Stimulated activated CD8-positive, alpha-beta memory T cell treated with anti-CD3 and anti-CD28 coated beads, Interleukin-7, amount 100 ng/mL, for 24 hours (primary cell): ENCODE results near the gene IFT172.
A peak's percentile ranks its signal among the peaks of the same experiment; 100 is the strongest.
"Not testable (repeated sequence)": the region's sequence is repeated elsewhere in the genome, so short reads cannot be mapped to it uniquely, and the experiment has no call there.

Source experiments
- DNase-seq: peaks from one replicate; pipeline ENCODE4 v3.0.0-alpha.2; 2020; ENCODE audit warnings: low read depth

IFT172 gene

DNA sequence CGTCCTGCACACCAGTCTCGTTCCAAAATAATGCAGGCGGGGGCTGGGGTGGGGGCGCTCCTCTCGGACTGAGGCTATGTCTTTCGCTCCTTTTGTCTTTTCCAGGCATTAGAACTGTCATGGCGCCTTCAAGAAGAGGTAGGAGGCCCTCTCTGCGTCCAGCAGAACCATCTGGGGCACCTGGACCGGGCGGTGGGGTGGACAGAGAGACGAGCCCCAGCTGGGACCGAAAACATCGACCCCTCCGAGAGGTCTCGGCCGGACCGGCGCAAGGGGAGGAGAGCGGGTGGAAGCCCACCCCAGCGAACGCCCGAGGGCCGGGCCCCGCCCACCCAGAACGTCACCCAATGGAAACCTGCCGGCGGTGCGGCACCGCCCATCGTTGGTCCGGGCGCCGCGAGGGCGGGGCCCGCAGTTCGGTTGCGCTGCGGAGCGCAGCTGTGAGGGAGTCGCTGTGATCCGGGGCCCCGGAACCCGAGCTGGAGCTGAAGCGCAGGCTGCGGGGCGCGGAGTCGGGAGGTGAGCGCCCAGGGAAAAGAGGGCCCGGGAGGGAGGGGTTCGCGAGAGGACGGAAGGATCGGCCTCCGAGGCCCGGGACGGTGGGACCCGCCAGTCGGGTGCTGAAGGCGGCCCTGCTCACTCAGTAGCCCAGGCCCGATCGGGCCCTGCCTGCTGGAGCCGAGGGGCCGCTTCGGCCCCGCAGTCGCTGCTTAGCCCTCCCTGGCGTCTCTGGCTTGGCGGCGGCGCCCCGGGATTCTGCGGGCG, 61.1 kb downstream of the IFT172 start, which contains the start of gene NRBP1:
Gene NRBP1 (plus strand): TSS at position 419 of the 765 bp plus-strand sequence. CDS start 4,643 bp downstream, outside the sequence.
- peak; percentile 83 for DNase-seq

GRCh38 chr2:27427863-27428212, 61.7 kb downstream of the IFT172 start:
- DNase-seq = no peak

DNA sequence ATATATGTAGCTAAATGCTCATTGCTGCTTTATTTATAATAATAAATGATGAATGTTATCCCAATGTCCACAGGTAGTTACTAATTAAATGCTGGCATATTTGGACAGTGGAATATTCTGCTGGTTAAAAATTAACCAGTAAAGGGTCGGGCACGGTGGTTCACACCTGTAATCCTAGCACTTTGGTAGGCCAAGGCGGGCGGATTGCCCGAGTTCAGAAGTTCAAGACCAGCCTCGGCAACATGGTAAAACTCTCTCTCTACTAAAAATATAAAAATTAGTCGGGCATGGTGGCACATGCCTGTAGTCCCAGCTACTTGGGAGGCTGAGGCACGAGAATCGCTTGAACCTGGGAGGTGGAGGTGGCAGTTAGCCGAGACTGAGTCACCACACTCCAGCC, 64.5 kb downstream of the IFT172 start:
- not testable (repeated sequence) for DNase-seq

DNA sequence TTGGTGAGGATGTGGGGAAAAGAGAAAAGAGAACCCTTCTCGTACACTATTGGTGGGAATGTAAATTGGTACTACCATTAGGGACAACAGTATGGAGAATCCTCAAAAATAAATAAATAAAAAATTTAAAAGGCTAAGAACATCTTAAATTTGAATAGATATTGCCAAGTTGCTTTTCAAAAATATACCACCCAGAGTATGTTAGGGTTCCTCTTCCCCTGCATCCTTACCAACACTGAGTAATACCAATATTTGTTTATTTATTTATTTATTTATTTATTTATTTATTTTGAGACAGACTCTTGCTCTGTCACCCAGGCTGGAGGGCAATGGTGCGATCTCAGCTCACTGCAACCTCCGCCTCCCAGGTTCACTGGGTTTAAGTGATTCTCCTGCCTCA, 66.6 kb downstream of the IFT172 start:
- no peak for DNase-seq

DNA sequence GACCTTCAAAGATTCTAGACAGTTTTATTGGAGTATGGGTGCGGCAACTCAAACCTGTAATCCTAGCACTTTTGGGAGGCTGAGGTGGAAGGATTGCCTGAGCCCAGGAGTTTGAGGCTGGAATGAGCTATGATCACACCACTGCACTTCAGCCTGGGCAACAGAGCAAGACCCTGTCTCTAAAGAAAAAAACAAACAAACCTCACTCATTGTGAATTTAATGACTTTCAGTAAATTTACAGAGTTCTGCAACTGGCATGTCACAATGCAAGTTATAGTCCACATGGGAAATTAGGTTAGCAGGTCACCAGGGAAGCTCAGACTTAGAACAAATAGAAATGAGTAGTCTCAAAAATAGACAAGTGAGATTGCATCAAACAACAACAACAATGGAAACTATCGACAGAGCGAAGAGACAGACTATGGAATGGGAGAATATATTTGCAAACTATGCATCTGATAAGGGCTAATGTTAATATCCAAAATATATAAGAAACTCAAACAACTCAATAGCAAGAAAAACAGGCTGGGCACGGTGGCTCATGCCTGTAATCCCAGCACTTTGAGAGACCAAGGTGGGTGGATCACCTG, 67.8 kb downstream of the IFT172 start:
- no peak for DNase-seq

DNA sequence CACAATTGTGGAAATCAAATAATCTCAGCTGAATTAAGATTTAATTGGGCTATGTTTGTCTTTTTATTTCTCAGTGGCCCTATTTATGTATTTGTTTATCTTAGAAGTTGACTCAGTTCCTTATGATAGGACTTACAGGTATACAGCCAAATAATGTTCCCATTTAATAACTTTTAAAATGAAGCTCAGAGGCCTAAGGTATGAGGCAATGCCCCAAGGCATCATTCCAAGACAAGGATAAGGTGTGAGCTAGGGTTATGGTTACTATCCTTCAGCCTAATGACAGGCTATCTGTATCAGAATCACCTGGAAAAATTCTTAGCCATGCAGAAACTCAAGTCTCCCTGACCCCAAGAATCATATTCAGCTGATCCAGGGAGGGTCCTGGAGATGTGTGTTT, 68.5 kb downstream of the IFT172 start:
- no peak for DNase-seq

DNA sequence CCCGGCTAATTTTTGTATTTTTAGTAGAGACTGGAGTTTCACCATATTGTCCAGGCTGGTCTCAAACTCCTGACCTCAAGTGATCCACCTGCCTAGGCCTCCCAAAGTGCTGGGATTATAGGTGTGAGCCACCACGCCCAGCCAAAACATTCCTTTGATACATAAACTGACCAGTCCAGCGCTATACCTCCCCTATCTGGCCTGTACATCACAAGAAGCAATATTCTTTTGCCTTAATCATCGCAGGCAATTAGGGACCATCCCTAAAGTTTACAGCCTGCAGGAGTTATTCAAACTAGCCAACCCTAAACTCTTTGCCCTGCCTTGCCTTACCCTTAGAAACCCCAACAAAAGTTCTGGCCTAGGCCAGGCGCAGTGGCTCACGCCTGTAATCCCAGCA, 73.4 kb downstream of the IFT172 start:
- no peak for DNase-seq

DNA sequence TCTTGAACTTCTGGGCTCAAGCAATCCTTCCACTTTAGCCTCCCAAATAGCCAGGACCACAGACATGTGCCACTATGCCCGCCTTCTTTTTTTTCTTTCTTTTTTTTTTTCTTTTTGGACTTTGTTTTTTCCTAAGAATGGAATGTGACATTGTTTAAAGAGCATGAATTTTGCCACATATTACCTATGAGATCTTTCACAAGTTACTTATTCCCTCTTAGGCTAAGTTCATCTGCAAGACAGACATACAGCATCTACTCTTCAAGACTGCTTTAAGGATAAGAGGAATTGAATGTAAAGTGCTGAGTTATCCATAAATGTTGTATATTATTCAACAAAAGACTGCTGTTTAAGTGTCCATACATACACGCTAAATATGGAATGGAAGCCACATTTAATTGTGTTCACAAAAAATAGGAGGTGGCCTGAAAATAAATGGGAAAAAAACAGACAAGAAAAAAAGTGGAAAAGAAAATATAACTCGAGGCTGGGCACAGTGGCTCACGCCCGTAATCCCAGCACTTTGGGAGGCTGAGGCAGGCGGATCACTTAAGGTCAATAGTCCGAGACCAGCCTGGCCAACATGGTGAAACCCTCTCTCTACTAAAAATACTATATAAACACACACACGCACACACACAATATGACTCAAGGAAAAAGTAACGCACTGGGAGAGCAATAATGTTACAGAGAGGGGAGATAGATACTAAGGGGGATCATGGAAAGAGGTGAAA, 77.0 kb downstream of the IFT172 start:
- DNase-seq = no peak

DNA sequence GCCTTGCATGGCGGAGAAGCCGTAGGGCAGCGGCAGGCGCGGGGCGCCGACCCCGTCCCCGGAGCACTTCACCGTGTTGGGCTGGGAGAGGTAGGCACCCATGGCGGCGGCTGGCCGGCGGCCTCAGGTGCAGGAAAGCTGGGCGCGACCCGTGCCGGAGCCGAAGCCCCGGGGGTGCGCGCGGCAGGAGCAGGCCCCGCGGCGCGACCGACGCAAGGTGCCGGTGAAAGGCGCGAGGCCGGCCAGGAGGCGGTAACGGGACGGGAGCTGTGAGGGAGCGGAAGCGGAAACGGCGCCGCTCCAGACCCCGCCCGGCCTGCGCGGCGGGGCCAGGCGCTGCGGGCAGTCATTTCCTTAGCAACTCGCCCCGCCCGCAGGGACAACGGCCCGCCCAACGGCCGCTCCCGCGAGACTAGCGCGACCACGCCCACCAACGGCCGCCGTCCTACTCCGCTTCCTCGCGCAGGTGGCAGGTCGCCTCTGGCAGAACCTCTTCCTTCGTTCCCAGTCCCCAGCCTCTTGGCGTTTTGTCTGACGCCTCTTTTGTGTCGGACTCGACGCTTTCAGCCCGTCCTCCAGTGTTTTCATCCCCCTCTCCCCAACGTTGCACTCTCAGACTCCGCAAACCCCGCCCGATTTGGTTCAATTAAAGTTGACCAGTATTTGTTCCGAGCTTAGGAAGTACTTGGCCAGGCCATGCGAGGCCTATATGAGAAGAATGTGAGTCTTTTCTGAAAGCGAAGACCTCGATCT, 80.0 kb downstream of the IFT172 start, which contains the start of gene PPM1G:
Gene PPM1G (minus strand): TSS at position 271 of the 753 bp plus-strand sequence. CDS start 169 bp downstream, at position 102.
- DNase-seq = peak; percentile 88

DNA sequence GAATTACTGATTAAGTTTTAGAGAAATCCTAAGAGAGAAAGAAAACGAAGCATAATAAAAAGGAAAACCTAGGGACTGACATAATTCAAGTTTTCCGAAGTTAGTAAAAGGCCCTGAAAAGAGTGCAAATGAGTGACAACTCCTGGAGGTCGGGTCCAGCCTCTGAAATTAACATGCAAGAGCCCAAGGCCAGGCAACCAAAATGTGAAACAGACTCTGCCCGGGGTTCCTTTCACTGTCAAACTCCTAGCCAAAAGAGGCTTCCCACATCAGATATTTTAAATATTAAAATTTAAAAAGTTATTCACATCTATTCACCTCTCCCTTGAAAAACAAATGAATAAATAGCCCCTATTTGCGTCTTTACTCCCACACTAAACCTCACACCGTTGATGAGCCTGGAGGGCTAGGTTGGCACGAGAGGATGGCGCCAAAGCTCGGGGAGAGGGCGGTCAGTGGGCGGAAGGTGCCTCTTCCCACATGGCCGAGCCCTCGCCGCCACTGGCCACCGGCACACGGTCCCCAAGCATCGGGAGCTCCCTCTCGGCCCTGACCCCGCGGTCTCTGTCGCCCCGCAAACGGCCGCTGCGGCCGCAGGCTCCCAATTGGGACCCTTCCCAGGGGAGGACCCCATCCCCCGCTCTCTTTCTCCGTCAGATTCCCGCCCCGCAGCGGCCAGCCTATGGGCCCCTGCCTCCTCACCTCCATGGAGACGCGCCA, 80.8 kb downstream of the IFT172 start:
- DNase-seq = no peak

DNA sequence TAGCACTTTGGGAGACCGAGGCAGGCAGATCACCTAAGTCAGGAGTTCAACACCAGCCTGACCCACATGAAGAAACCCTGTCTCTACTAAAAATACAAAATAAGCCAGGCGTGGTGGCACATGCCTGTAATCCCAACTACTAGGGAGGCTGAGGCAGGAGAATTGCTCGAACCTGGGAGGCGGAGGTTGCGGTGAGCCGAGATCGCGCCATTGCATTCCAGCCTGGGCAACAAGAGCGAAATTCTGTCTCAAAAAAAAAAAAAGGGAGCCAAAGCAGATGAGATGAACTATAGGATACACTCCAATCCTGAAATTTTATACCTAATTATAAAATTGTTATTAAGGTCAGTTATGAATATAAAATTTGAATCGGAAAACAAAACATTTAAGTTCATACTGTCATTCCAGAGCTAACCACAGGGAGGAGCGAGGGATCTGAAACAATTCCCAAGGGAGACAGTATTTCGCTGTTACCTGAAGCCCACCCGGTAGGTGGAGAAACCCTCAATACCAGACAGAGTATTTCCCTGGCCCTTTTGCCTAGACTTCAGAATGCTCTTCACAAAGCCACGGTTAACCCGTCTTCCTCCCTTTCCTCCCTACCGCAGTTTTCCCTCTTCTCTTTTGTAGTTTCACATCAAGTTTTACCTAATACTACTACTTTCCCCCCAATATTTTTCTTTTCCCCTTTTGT, 81.6 kb downstream of the IFT172 start:
- DNase-seq = no peak

- DNase-seq = no peak
Measured at GRCh38 chr2:27400348-27401135, 89.0 kb downstream of the IFT172 start.

DNA sequence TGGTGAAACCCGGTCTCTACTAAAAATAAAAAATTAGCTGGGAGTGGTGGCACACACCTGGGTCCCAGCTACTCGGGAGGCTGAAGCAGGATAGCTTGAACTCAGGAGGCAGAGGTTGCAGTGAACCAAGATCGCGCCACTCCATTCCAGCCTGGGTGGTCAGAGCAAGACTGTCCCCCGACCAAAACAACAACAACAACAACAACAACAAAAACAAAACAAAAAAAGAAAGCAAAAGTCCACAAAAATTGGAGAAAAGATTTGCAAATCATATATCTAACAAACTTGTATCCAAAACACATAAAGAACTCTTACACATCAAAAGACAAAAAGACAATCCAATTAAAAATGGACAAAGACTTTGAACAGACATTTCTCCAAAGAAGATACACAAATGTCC, 90.6 kb downstream of the IFT172 start:
- no peak for DNase-seq
